ENCODE data around the gene INTS1.

The INTS1 gene

GRCh38 chr7:1488016-1488415 lies 16.2 kb downstream of the INTS1 start:
- TF ChIP-seq, protein P1, sequence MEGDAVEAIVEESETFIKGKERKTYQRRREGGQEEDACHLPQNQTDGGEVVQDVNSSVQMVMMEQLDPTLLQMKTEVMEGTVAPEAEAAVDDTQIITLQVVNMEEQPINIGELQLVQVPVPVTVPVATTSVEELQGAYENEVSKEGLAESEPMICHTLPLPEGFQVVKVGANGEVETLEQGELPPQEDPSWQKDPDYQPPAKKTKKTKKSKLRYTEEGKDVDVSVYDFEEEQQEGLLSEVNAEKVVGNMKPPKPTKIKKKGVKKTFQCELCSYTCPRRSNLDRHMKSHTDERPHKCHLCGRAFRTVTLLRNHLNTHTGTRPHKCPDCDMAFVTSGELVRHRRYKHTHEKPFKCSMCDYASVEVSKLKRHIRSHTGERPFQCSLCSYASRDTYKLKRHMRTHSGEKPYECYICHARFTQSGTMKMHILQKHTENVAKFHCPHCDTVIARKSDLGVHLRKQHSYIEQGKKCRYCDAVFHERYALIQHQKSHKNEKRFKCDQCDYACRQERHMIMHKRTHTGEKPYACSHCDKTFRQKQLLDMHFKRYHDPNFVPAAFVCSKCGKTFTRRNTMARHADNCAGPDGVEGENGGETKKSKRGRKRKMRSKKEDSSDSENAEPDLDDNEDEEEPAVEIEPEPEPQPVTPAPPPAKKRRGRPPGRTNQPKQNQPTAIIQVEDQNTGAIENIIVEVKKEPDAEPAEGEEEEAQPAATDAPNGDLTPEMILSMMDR (IDR thresholded peaks at IDR 0.05; ENCODE audit: low read depth, low read length): no peak
- DNase-seq (ENCODE audit: extremely low read depth, low read depth): no peak

DNA sequence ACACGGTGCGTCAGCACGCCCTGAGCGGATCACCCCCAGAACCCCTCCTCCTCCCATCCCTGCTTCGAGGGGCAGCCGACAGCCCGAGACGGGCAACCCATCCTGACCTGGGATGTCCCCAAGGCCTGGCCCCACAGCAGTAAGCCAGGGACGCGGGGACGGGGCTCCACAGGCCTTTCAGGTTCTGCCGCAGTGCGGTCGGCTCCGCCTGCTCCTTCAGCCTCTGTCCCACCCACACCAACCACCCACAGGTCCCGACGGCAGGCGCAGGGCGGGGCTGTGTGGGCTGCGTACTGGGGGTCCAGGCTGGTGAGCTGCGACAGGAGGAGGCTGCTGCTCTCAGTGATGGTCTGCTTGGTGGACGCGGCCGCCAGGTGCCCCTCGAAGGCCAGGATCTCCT lies 16.7 kb downstream of the INTS1 start:
- TF ChIP-seq, protein P1 (IDR thresholded peaks at IDR 0.05; ENCODE audit: low read depth, low read length): no peak
- DNase-seq (ENCODE audit: extremely low read depth, low read depth): no peak

GRCh38 chr7:1486571-1486970 lies 17.6 kb downstream of the INTS1 start:
- TF ChIP-seq, protein P1 (IDR thresholded peaks at IDR 0.05; ENCODE audit: low read depth, low read length): no peak
- no peak for DNase-seq (ENCODE audit: extremely low read depth, low read depth)

DNA sequence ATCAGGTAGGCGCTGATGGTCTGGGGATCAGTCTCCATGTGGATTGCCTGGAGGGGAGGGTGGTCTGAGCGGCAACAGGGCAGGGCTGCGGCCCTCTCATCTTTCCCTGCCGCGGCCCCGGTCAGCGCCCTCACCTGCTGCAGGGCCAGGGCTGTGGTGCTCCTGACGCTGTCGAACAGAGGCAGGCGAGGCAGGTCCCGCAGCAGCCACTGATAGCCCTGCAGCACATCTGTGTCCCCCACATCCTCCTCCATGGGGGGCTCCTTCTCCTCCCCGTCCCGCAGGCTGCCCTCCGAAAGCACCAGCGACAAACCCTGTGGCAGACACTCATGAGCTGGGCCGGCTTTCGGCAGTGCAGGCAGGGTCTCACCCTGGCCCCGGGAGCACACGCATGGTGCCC lies 19.0 kb downstream of the INTS1 start:
- TF ChIP-seq, protein P1 (IDR thresholded peaks at IDR 0.05; ENCODE audit: low read depth, low read length): no peak
- DNase-seq (ENCODE audit: extremely low read depth, low read depth): no peak

GRCh38 chr7:1484569-1484968 lies 19.6 kb downstream of the INTS1 start:
- TF ChIP-seq, protein P1 (IDR thresholded peaks at IDR 0.05; ENCODE audit: low read depth, low read length): no peak
- DNase-seq (ENCODE audit: extremely low read depth, low read depth): no peak

- no peak for DNase-seq (ENCODE audit: extremely low read depth, low read depth)
- TF ChIP-seq, protein P1 (IDR thresholded peaks at IDR 0.05; ENCODE audit: low read depth, low read length): no peak
These were observed 20.4 kb downstream of the INTS1 start for GRCh38 chr7:1483536-1484505.

DNA sequence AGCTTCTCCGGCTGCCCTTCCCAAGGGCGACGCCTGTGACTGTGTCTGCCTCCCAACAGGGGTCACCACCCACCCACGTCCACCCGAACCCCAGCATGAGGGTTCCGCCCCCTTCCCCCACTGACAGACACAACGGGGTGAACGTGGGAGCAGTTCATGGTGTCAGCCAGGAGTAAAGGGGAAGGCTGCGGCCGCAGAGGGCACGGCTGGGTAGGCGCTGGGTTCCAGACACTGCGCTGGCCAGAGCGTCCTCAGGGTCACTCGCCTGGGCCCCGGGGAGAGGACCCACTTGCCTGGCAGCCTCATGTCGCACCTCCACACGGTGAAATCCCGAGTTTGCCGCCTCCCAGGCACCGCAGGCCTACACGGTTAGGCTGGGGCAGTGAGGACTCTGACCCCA lies 21.1 kb downstream of the INTS1 start:
- TF ChIP-seq, protein P1 (IDR thresholded peaks at IDR 0.05; ENCODE audit: low read depth, low read length): no peak
- no peak for DNase-seq (ENCODE audit: extremely low read depth, low read depth)

Measured in AG09319 (cell line).